HEK293 (cell line): Measurements from ENCODE around the gene MATCAP1.

ENCODE experiments used
- CTCF ChIA-PET: fragments of 350-600 bp; formaldehyde crosslinking; extraction: SDS; loops from one replicate; lab custom pipeline; 2021; ENCODE audit warnings: antibody characterized with exemption; lab: Yijun Ruan, JAX
- POLR2A ChIA-PET: fragments of 300-600 bp; formaldehyde crosslinking; extraction: SDS; loops from one replicate; lab custom pipeline; 2020; ENCODE audit warnings: antibody characterized with exemption, inconsistent platforms; lab: Yijun Ruan, JAX
- H3K27ac ChIP-seq: fragments of 200-500 bp; sonication (Bioruptor generic); 2 replicates; pipeline ENCODE4 v1.5.1; 2014; ENCODE audit warnings: low read depth, low read length, control low read depth, inconsistent platforms; ENCODE audit errors: extremely low read depth
- H3K36me3 ChIP-seq, 2 experiments: fragments of 200-500 bp in 1 of 2; sonication (Bioruptor generic) in 1 of 2; 1 replicate in 1 of 2; 2 replicates in 1 of 2; pipeline ENCODE4 v1.5.1; 2014 to 2017; ENCODE audit warnings: inconsistent platforms in 2 of 2, low read length in 2 of 2; ENCODE audit not compliant: control insufficient read depth in 2 of 2, insufficient read depth in 1 of 2
- H3K4me1 ChIP-seq: fragments of 200-500 bp; sonication (Bioruptor generic); 2 replicates; pipeline ENCODE4 v1.5.1; 2014; ENCODE audit warnings: mild to moderate bottlenecking, low read length, inconsistent platforms; ENCODE audit not compliant: control insufficient read depth, insufficient read depth
- H3K4me3 ChIP-seq: 2 replicates; pipeline ENCODE4 v1.5.1; 2011; ENCODE audit warnings: low read depth, mild to moderate bottlenecking, control low read depth, low read length, moderate library complexity
- H3K9me3 ChIP-seq: fragments of 200-500 bp; sonication (Bioruptor generic); 2 replicates; pipeline ENCODE4 v1.5.1; 2014; ENCODE audit warnings: low read depth, low read length, inconsistent platforms; ENCODE audit not compliant: control insufficient read depth, insufficient read depth
- ATF2 ChIP-seq: fragments of 450-650 bp; formaldehyde crosslinking; IDR thresholded peaks from 2 replicates; pipeline ENCODE4 v1.5.1; 2016; ENCODE audit warnings: missing biosample characterization, missing genetic modification characterization, low read depth
- BCL11B ChIP-seq: fragments of 450-650 bp; formaldehyde crosslinking; IDR thresholded peaks from 2 replicates; pipeline ENCODE4 v1.5.1; 2016; ENCODE audit warnings: low read depth, missing biosample characterization, missing genetic modification characterization
- CTCF ChIP-seq: fragments of 450-650 bp; formaldehyde crosslinking; IDR thresholded peaks from 2 replicates; pipeline ENCODE4 v1.5.1; 2016; ENCODE audit warnings: missing biosample characterization, missing genetic modification characterization
- GLIS1 ChIP-seq: fragments of 450-650 bp; formaldehyde crosslinking; IDR thresholded peaks from 2 replicates; pipeline ENCODE4 v1.5.1; 2016; ENCODE audit warnings: missing biosample characterization, missing genetic modification characterization
- IKZF3 ChIP-seq: fragments of 450-650 bp; IDR thresholded peaks from 2 replicates; pipeline ENCODE4 v1.5.0; 2018; ENCODE audit warnings: missing biosample characterization, mild to moderate bottlenecking, missing genetic modification characterization, moderate library complexity
- INSM2 ChIP-seq: fragments of 450-650 bp; formaldehyde crosslinking; IDR thresholded peaks from 2 replicates; pipeline ENCODE4 v1.5.1; 2016; ENCODE audit warnings: missing biosample characterization, missing genetic modification characterization
- KLF16 ChIP-seq: fragments of 450-650 bp; formaldehyde crosslinking; IDR thresholded peaks from 2 replicates; pipeline ENCODE4 v1.5.1; 2017; ENCODE audit warnings: missing biosample characterization, missing genetic modification characterization
- OSR2 ChIP-seq: fragments of 450-650 bp; formaldehyde crosslinking; IDR thresholded peaks from 2 replicates; pipeline ENCODE4 v1.5.1; 2016; ENCODE audit warnings: missing biosample characterization, missing genetic modification characterization
- PRDM2 ChIP-seq: fragments of 450-650 bp; formaldehyde crosslinking; IDR thresholded peaks from 2 replicates; pipeline ENCODE4 v1.5.1; 2016; ENCODE audit warnings: missing biosample characterization, missing genetic modification characterization, borderline replicate concordance
- SP2 ChIP-seq: fragments of 450-650 bp; formaldehyde crosslinking; IDR thresholded peaks from 2 replicates; pipeline ENCODE4 v1.5.1; 2016; ENCODE audit warnings: missing biosample characterization, missing genetic modification characterization
- TCF7L2 ChIP-seq: IDR thresholded peaks from 2 replicates; pipeline ENCODE4 v1.6.1; 2011; ENCODE audit warnings: low read depth, mild to moderate bottlenecking, inconsistent platforms, low read length, moderate library complexity, borderline replicate concordance
- ZBTB1 ChIP-seq: fragments of 450-650 bp; formaldehyde crosslinking; IDR thresholded peaks from 2 replicates; pipeline ENCODE4 v1.5.1; 2016; ENCODE audit warnings: missing biosample characterization, missing genetic modification characterization
- ZFP37 ChIP-seq: fragments of 450-650 bp; formaldehyde crosslinking; IDR thresholded peaks from 2 replicates; pipeline ENCODE4 v1.5.1; 2016; ENCODE audit warnings: missing biosample characterization, missing genetic modification characterization
- ZFP69B ChIP-seq: fragments of 450-650 bp; formaldehyde crosslinking; IDR thresholded peaks from 2 replicates; pipeline ENCODE4 v1.5.1; 2016; ENCODE audit warnings: missing biosample characterization, missing genetic modification characterization
- ZIC2 ChIP-seq: fragments of 450-650 bp; formaldehyde crosslinking; IDR thresholded peaks from 2 replicates; pipeline ENCODE4 v1.5.1; 2016; ENCODE audit warnings: missing biosample characterization, missing genetic modification characterization
- ZNF214 ChIP-seq: fragments of 450-650 bp; formaldehyde crosslinking; IDR thresholded peaks from 2 replicates; pipeline ENCODE4 v1.5.1; 2017; ENCODE audit warnings: missing biosample characterization, mild to moderate bottlenecking, missing genetic modification characterization, borderline replicate concordance
- ZNF514 ChIP-seq: fragments of 450-650 bp; formaldehyde crosslinking; IDR thresholded peaks from 2 replicates; pipeline ENCODE4 v1.5.1; 2016; ENCODE audit warnings: missing biosample characterization, missing genetic modification characterization
- ZNF558 ChIP-seq: fragments of 450-650 bp; formaldehyde crosslinking; IDR thresholded peaks from 2 replicates; pipeline ENCODE4 v1.5.1; 2016; ENCODE audit warnings: missing biosample characterization, missing genetic modification characterization
- ZNF610 ChIP-seq: fragments of 450-650 bp; formaldehyde crosslinking; IDR thresholded peaks from 2 replicates; pipeline ENCODE4 v1.5.1; 2016; ENCODE audit warnings: missing biosample characterization, missing genetic modification characterization, borderline replicate concordance
- ZNF626 ChIP-seq: fragments of 450-650 bp; sonication (Bioruptor Pico); formaldehyde crosslinking; IDR thresholded peaks from 2 replicates; pipeline ENCODE4 v1.5.1; 2018; ENCODE audit warnings: missing biosample characterization, missing genetic modification characterization, inconsistent platforms
- ZNF701 ChIP-seq: fragments of 450-650 bp; formaldehyde crosslinking; IDR thresholded peaks from 2 replicates; pipeline ENCODE4 v1.5.1; 2016; ENCODE audit warnings: missing biosample characterization, missing genetic modification characterization

Gene MATCAP1

GRCh38 chr16:67128887-67129286 lies 54.9 kb downstream of the MATCAP1 start (continued):
- no peak for TF ChIP-seq PRDM2
- no peak for TF ChIP-seq ZNF701 (tag by site-specific recombination)
- TF ChIP-seq ZBTB1 (tag by site-specific recombination): no peak
- no peak for TF ChIP-seq OSR2 (tag by site-specific recombination)
- no peak for TF ChIP-seq ATF2 (tag by site-specific recombination)
- no peak for TF ChIP-seq IKZF3 (tag by site-specific recombination)
- TF ChIP-seq ZFP37 (tag by site-specific recombination): no peak

GRCh38 chr16:67128417-67128816 lies 55.3 kb downstream of the MATCAP1 start:
- Histone ChIP-seq H3K9me3 (no peaks in the 10 kb centered on the region), H3K4me3 (no peak overlapping the region), H3K4me1 (no peaks in the 10 kb centered on the region), H3K36me3 (peaks cover 0 to 77% of the 10 kb centered on the region in 2 experiments; a peak in 2 of 3 replicates), H3K27ac (no peak overlapping the region)
- POLR2A ChIA-PET: no interaction called here
- CTCF ChIA-PET: interaction anchor here (0.6 to 1.8 kb wide), 4 partner anchors 27 to 1719 kb away, joined by 3 to 7 read pairs (median 4); no protein-coding TSS in a partner anchor
- no peak for TF ChIP-seq GLIS1 (tag by site-specific recombination)
- TF ChIP-seq ZNF214 (tag by site-specific recombination): no peak
- no peak for TF ChIP-seq ZNF514
- TF ChIP-seq ZNF558 (tag by site-specific recombination): no peak
- TF ChIP-seq ZFP69B (tag by site-specific recombination): no peak
- no peak for TF ChIP-seq INSM2 (tag by site-specific recombination)
- no peak for TF ChIP-seq ZNF610 (tag by site-specific recombination)
- TF ChIP-seq KLF16 (tag by site-specific recombination): no peak
- TF ChIP-seq TCF7L2: no peak
- TF ChIP-seq CTCF: no peak
- TF ChIP-seq PRDM2: no peak
- TF ChIP-seq SP2 (tag by site-specific recombination): no peak
- no peak for TF ChIP-seq ZNF626
- no peak for TF ChIP-seq BCL11B (tag by site-specific recombination)
- TF ChIP-seq ZIC2: no peak
